Measurements from ENCODE around the gene TMPRSS6. TPM values are rescaled to one million over a fixed set of nuclear protein-coding genes. Genes with fewer than 3 reads are reported as not detected.
A peak's percentile ranks its signal among the peaks of the same experiment; 100 is the strongest.

The TMPRSS6 gene
- total RNA-seq, 6 experiments from 2014 or later = 40.7 to 104 (median 60.6) TPM

- Histone ChIP-seq H3K27me3 (no peaks in the 10 kb centered on the region), H3K4me3 (no peak overlapping the region), H3K36me3 (no peaks in the 10 kb centered on the region), H3K27ac (no peak overlapping the region), H3K4me1 (peaks cover 0 to 27% (median 3%) of the 10 kb centered on the region in 4 donors), H3K9me3 (no peaks in the 10 kb centered on the region)
- WGBS (ENCODE audit: insufficient coverage, low coverage, low lambda C conversion rate, missing lambda C conversion rate) = 44% methylated on average over 8 of the region's 15 CpGs
- peak in 1 of 4 donors; percentile 13 for ATAC-seq
- DNase-seq = no peak
- TF ChIP-seq POLR2A (IDR thresholded peaks at IDR 0.05) (no peak), CTCF (IDR thresholded peaks at IDR 0.05) (no peak)
- intact Hi-C loops (cut with DNase I) = no loop called here
These were observed 12.5 kb upstream of the TMPRSS6 start for GRCh38 chr22:37121887-37122591.

- 95% methylated on average over 7 of the region's 11 CpGs for WGBS (ENCODE audit: insufficient coverage, low coverage, low lambda C conversion rate, missing lambda C conversion rate)
- TF ChIP-seq CTCF (IDR thresholded peaks at IDR 0.05) = no peak
- no peak for TF ChIP-seq POLR2A (IDR thresholded peaks at IDR 0.05)
- H3K4me1 ChIP-seq = peaks cover 0 to 18% (median 0%) of the 10 kb centered on the region in 4 donors
- H3K4me3 ChIP-seq = no peak overlapping the region
- H3K27me3 ChIP-seq = no peaks in the 10 kb centered on the region
- no peaks in the 10 kb centered on the region for H3K36me3 ChIP-seq
- H3K27ac ChIP-seq = no peak overlapping the region
- DNase-seq (no peak), ATAC-seq (no peak)
- intact Hi-C loops (cut with DNase I) = no loop called here
- no peaks in the 10 kb centered on the region for H3K9me3 ChIP-seq
These were observed 11.2 kb upstream of the TMPRSS6 start for GRCh38 chr22:37120569-37121340.

- Histone ChIP-seq H3K27ac (no peak overlapping the region), H3K4me3 (no peak overlapping the region), H3K27me3 (no peaks in the 10 kb centered on the region), H3K9me3 (no peaks in the 10 kb centered on the region), H3K4me1 (peaks cover 0 to 18% (median 0%) of the 10 kb centered on the region in 4 donors), H3K36me3 (no peaks in the 10 kb centered on the region)
- intact Hi-C loops (cut with DNase I) = no loop called here
- DNase-seq (no peak), ATAC-seq (no peak)
- 87% methylated on average over 10 of the region's 13 CpGs for WGBS (ENCODE audit: insufficient coverage, low coverage, low lambda C conversion rate, missing lambda C conversion rate)
- TF ChIP-seq CTCF (IDR thresholded peaks at IDR 0.05) = no peak
- TF ChIP-seq POLR2A (IDR thresholded peaks at IDR 0.05) = no peak
These were observed 10.4 kb upstream of the TMPRSS6 start for GRCh38 chr22:37119872-37120271.

- Histone ChIP-seq H3K4me1 (peaks cover 0 to 9% (median under 1%) of the 10 kb centered on the region in 4 donors), H3K4me3 (no peak overlapping the region), H3K27me3 (no peaks in the 10 kb centered on the region), H3K9me3 (no peaks in the 10 kb centered on the region), H3K27ac (no peak overlapping the region), H3K36me3 (no peaks in the 10 kb centered on the region)
- intact Hi-C loops (cut with DNase I) = no loop called here
- WGBS (ENCODE audit: insufficient coverage, low coverage, low lambda C conversion rate, missing lambda C conversion rate) = 80% methylated on average over 5 of the region's 5 CpGs
- ATAC-seq (no peak), DNase-seq (no peak)
- TF ChIP-seq CTCF (IDR thresholded peaks at IDR 0.05) (no peak), POLR2A (IDR thresholded peaks at IDR 0.05) (no peak)
These were observed 8.6 kb upstream of the TMPRSS6 start for GRCh38 chr22:37118083-37118482.

Measured in right lobe of liver (tissue), 6 donors.